Body of pancreas (tissue), 4 donors: ENCODE measurements around the gene DUSP28.

ENCODE experiments used
- POLR2A ChIP-seq, 3 donors: fragments of 450-650 bp; IDR thresholded peaks; one replicate each; pipeline ENCODE4 v1.6.1; 2016; ENCODE audit warnings: antibody characterized with exemption in 3 of 3, mild to moderate bottlenecking in 2 of 3
- TF ChIP-seq, protein P1 (sequence below), 7 experiments: fragments of 450-650 bp in 4 of 7; fragments of 200-600 bp in 3 of 7; sonication (generic) in 3 of 7; IDR thresholded peaks; one replicate each; pipeline ENCODE4 v1.5.1; 2016 to 2019; ENCODE audit warnings: antibody characterized with exemption in 7 of 7

DNA sequence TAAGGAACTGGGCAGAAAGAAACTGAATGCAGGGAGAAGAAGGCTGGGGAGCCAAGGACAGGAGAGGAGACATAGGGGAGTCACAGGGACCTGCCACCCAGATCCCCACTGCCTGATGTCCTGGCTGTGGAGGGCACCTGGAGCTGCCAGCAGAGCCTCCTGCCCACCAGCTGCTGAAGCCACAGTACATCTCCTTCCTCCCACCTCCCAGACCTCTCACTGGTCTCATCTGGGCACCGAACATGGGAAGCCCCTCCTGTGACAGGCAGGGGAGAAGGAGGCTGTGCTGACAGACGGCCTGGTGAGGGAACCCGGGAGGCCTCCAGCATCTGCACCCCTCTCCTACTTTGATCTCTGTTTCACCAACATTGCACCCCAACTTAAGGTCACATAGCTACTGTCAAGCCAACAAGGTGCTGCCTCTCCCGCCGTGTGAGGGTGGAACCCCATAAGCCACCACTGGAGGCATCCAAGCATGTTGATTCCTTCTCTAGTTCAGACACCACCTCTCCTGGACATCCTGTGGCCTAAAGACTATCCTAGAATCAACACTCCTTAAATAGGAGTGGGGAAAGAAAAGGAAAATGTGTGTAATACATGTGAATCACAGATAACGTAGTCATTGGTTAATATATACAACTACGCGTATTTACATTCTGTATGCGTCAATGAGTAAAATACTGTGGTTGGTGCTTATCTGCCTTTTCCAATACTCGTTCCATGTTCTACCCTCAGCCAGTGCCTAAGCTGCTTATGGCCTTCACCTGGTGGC is 4.6 kb downstream of the DUSP28 start:
- TF ChIP-seq, protein P1, sequence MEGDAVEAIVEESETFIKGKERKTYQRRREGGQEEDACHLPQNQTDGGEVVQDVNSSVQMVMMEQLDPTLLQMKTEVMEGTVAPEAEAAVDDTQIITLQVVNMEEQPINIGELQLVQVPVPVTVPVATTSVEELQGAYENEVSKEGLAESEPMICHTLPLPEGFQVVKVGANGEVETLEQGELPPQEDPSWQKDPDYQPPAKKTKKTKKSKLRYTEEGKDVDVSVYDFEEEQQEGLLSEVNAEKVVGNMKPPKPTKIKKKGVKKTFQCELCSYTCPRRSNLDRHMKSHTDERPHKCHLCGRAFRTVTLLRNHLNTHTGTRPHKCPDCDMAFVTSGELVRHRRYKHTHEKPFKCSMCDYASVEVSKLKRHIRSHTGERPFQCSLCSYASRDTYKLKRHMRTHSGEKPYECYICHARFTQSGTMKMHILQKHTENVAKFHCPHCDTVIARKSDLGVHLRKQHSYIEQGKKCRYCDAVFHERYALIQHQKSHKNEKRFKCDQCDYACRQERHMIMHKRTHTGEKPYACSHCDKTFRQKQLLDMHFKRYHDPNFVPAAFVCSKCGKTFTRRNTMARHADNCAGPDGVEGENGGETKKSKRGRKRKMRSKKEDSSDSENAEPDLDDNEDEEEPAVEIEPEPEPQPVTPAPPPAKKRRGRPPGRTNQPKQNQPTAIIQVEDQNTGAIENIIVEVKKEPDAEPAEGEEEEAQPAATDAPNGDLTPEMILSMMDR (IDR thresholded peaks at IDR 0.05): no peak
- no peak for TF ChIP-seq POLR2A (IDR thresholded peaks at IDR 0.05)
